GM12878 (cell line): ENCODE measurements around the gene RETN. TPM values are rescaled to one million over a fixed set of nuclear protein-coding genes. Genes with fewer than 3 reads are reported as not detected.

Experiments used
- CBX5 ChIP-seq: sonication (generic); IDR thresholded peaks from 2 replicates; pipeline ENCODE4 v1.6.1; 2016; ENCODE audit warnings: low read depth, moderate library complexity, mild to moderate bottlenecking, inconsistent platforms
- CEBPB ChIP-seq, 2 experiments: fragments of 150-350 bp in 1 of 2; IDR thresholded peaks; 2 replicates each; pipeline ENCODE4 v1.6.1; 2012 to 2014; ENCODE audit warnings: low read depth in 2 of 2, low read length in 2 of 2, borderline replicate concordance in 1 of 2, inconsistent platforms in 1 of 2
- IRF4 ChIP-seq: IDR thresholded peaks from 2 replicates; pipeline ENCODE4 v1.6.1; 2011; ENCODE audit warnings: low read depth, low read length
- MEF2A ChIP-seq: IDR thresholded peaks from 2 replicates; pipeline ENCODE4 v1.6.1; 2011; ENCODE audit warnings: low read depth, mild to moderate bottlenecking, low read length, moderate library complexity; ENCODE audit not compliant: insufficient read depth
- NR2C1 ChIP-seq: fragments of 450-650 bp; IDR thresholded peaks from 2 replicates; pipeline ENCODE4 v1.6.1; 2017; ENCODE audit warnings: antibody characterized with exemption, mild to moderate bottlenecking, moderate library complexity
- NR2C2 ChIP-seq: IDR thresholded peaks from 2 replicates; pipeline ENCODE4 v1.6.1; 2011; ENCODE audit warnings: borderline replicate concordance, low read depth; ENCODE audit not compliant: control insufficient read depth, insufficient read length
- SMARCA5 ChIP-seq: fragments of 450-650 bp; IDR thresholded peaks from 2 replicates; pipeline ENCODE4 v1.6.1; 2017; ENCODE audit warnings: mild to moderate bottlenecking
- SUPT20H ChIP-seq: IDR thresholded peaks from 2 replicates; pipeline ENCODE4 v1.6.1; 2011; ENCODE audit warnings: low read depth, mild to moderate bottlenecking, low read length, moderate library complexity, borderline replicate concordance; ENCODE audit not compliant: control insufficient read depth
- YY1 ChIP-seq: IDR thresholded peaks from 2 replicates; pipeline ENCODE4 v1.6.1; 2011; ENCODE audit warnings: low read depth, mild to moderate bottlenecking, low read length
- ZNF687 ChIP-seq: fragments of 450-650 bp; IDR thresholded peaks from 2 replicates; pipeline ENCODE4 v1.6.1; 2017; ENCODE audit warnings: mild to moderate bottlenecking, moderate library complexity
- polyA plus RNA-seq, 11 experiments: library from polyadenylated mRNA; depleted of rRNA in 4 of 11; unstranded in 6 of 11; stranded (reverse) in 5 of 11; fragments of >200 nt; fragmentation: Nextera tagmentation in 4 of 11; fragmentation: Illumina TruSeq in 1 of 11; extraction: Ambion mirVana in 4 of 11; extraction: Trizol in 1 of 11; gene quantifications; 1 replicate in 1 of 11; 2 replicates in 10 of 11; pipeline versions ENCODE4 v1.2.1 to v1.2.3, GENCODE V29; 2011 to 2016; ENCODE audit warnings: inconsistent platforms in 2 of 11, missing spikeins in 2 of 11, low read depth in 1 of 11
- total RNA-seq, 4 experiments: library from RNA; depleted of rRNA in 3 of 4; stranded (reverse); fragments of >200 nt in 3 of 4; fragmentation: Illumina TruSeq in 1 of 4; extraction: Trizol in 1 of 4; gene quantifications; 2 replicates each; pipeline versions ENCODE4 v1.2.1 to v1.2.3, GENCODE V29; 2013 to 2021

RETN gene
- total and polyA plus RNA-seq, 10 of the 15 experiments (the other 5 are each of a cell fraction or from before 2014, with no cell fraction given): 0.26 TPM; not detected in 9

GRCh38 chr19:7652061-7652641, 16.7 kb upstream of the RETN start (continued):
- peak; percentile 76; the same call in 1 of the 2 replicates for TF ChIP-seq MEF2A
- TF ChIP-seq CBX5: 0 out of 2 replicates have a peak, but pooled peaks have one; percentile 83
- no peak for TF ChIP-seq SUPT20H
- peak; percentile 74 for TF ChIP-seq YY1
- 0 out of 2 replicates have a peak, but pooled peaks have one; percentile 17 for TF ChIP-seq ZNF687
- no peak; the same call in 1 of the 2 replicates for TF ChIP-seq SMARCA5
- TF ChIP-seq CEBPB (IDR thresholded peaks at IDR 0.05; ENCODE audit: borderline replicate concordance in 1 of 2, low read depth in 2 of 2, low read length in 2 of 2): peak in 1 of 2 experiments; percentile 56; a peak in 1 of 4 replicates
- TF ChIP-seq IRF4: peak; percentile 95
- TF ChIP-seq NR2C1: peak; percentile 76
- TF ChIP-seq NR2C2: no peak
- TF ChIP-seq, all 136 proteins: peak for 43
